GM12865 (cell line): ENCODE data around the gene DRC3.

ENCODE experiments used
- DNase-seq: peaks from one replicate; pipeline ENCODE4 v3.0.0; 2010; ENCODE audit warnings: low read depth
- H3K4me3 ChIP-seq: 2 replicates; pipeline ENCODE4 v1.5.1; 2011; ENCODE audit warnings: mild to moderate bottlenecking, low read depth, low read length, control low read depth
- CTCF ChIP-seq: IDR thresholded peaks from 2 replicates; pipeline ENCODE4 v1.5.1; 2011; ENCODE audit warnings: low read length, control low read depth, low read depth, inconsistent platforms; ENCODE audit not compliant: insufficient read depth; ENCODE audit errors: missing control alignments

Gene DRC3

GRCh38 chr17:17983376-17983775, 10.7 kb downstream of the DRC3 start:
- no peak for DNase-seq
- H3K4me3 ChIP-seq, result no peak overlapping the region
- no peak for TF ChIP-seq CTCF

GRCh38 chr17:17983776-17984175, 11.1 kb downstream of the DRC3 start:
- no peak for TF ChIP-seq CTCF
- no peak overlapping the region for H3K4me3 ChIP-seq
- DNase-seq, result no peak

GRCh38 chr17:17985153-17985552, 12.5 kb downstream of the DRC3 start:
- no peak for TF ChIP-seq CTCF
- DNase-seq, result no peak
- no peak overlapping the region for H3K4me3 ChIP-seq

GRCh38 chr17:17985555-17985954, 12.9 kb downstream of the DRC3 start:
- H3K4me3 ChIP-seq, result no peak overlapping the region
- peak; percentile 46 for TF ChIP-seq CTCF
- DNase-seq, result peak; percentile 44

GRCh38 chr17:17987187-17987896, 14.7 kb downstream of the DRC3 start:
- no peak for TF ChIP-seq CTCF
- no peak overlapping the region for H3K4me3 ChIP-seq
- no peak for DNase-seq

- H3K4me3 ChIP-seq, result no peak overlapping the region
- TF ChIP-seq CTCF, result no peak
- no peak for DNase-seq
These were observed 15.2 kb downstream of the DRC3 start for GRCh38 chr17:17987901-17988300.

GRCh38 chr17:17988427-17988945, 15.8 kb downstream of the DRC3 start:
- DNase-seq, result no peak
- H3K4me3 ChIP-seq, result no peak overlapping the region
- no peak for TF ChIP-seq CTCF
